Esophagus muscularis mucosa (tissue), 4 donors: ENCODE measurements around the gene PLOD1. TPM values are rescaled to one million over a fixed set of nuclear protein-coding genes. Genes with fewer than 3 reads are reported as not detected.
A peak's percentile ranks its signal among the peaks of the same experiment; 100 is the strongest.

Experiments
- DNase-seq: peaks from one replicate; pipeline ENCODE4 v3.0.0-alpha.2; 2017; ENCODE audit errors: extremely low spot score
- H3K27ac ChIP-seq, 4 donors: fragments of 200-600 bp; sonication (generic); replicated peaks in 1 of 4; 1 replicate in 3 of 4; 2 replicates in 1 of 4; pipeline ENCODE4 v1.5.1; 2016 to 2019; ENCODE audit warnings: mild to moderate bottlenecking in 1 of 4
- H3K27me3 ChIP-seq, 4 donors: fragments of 200-600 bp; sonication (generic); one replicate each; pipeline versions ENCODE4 v1.5.1 to v1.6.0; 2016 to 2019
- H3K36me3 ChIP-seq, 4 donors: fragments of 200-600 bp; sonication (generic); one replicate each; pipeline ENCODE4 v1.5.1; 2016 to 2019
- H3K4me1 ChIP-seq, 4 donors: fragments of 200-600 bp; sonication (generic); one replicate each; pipeline ENCODE4 v1.5.1; 2016 to 2019
- H3K4me3 ChIP-seq, 4 donors: fragments of 200-600 bp; sonication (generic); 1 replicate in 2 of 4; 2 replicates in 2 of 4; pipeline ENCODE4 v1.5.1; 2016 to 2019; ENCODE audit warnings: mild to moderate bottlenecking in 4 of 4, moderate library complexity in 1 of 4
- H3K9me3 ChIP-seq, 4 donors: fragments of 200-600 bp; sonication (generic); 1 replicate in 3 of 4; 2 replicates in 1 of 4; pipeline ENCODE4 v1.5.1; 2016 to 2019
- EP300 ChIP-seq: sonication (generic); formaldehyde crosslinking; IDR thresholded peaks from one replicate; pipeline ENCODE4 v1.6.1; 2017; ENCODE audit warnings: antibody characterized with exemption
- POLR2A ChIP-seq: fragments of 450-650 bp; IDR thresholded peaks from one replicate; pipeline ENCODE4 v1.6.1; 2017; ENCODE audit warnings: antibody characterized with exemption, moderate library complexity, mild to moderate bottlenecking, low read depth
- POLR2AphosphoS5 ChIP-seq, 2 donors: sonication (generic); formaldehyde crosslinking; IDR thresholded peaks; one replicate each; pipeline ENCODE4 v1.6.1; 2017; ENCODE audit warnings: antibody characterized with exemption in 2 of 2
- WGBS: methylation state at CpG from one replicate; pipeline ENCODE4 v1.1.5; 2018; 5-methylcytosine and 5-hydroxymethylcytosine counted together
- intact Hi-C: fragments of 100-400 bp; cut with DNase I; formaldehyde crosslinking; loops from one replicate; pipeline ENCODE4 v1.15.1; 2023
- total RNA-seq, 4 donors: library from RNA; depleted of rRNA; stranded (reverse); fragments of >200 nt; gene quantifications; one replicate each; pipeline versions ENCODE4 v1.1.0 to v1.2.1, GENCODE V29; 2016
- TF ChIP-seq, protein P1 (sequence below), 3 experiments: fragments of 200-600 bp in 2 of 3; fragments of 450-650 bp in 1 of 3; sonication (generic) in 2 of 3; IDR thresholded peaks; one replicate each; pipeline ENCODE4 v1.5.1; 2017 to 2019; ENCODE audit warnings: antibody characterized with exemption in 3 of 3, mild to moderate bottlenecking in 2 of 3, moderate library complexity in 1 of 3

Gene PLOD1
- total RNA-seq, 4 donors from 2014 or later, result 67.5 to 111 (median 75.0) TPM

DNA sequence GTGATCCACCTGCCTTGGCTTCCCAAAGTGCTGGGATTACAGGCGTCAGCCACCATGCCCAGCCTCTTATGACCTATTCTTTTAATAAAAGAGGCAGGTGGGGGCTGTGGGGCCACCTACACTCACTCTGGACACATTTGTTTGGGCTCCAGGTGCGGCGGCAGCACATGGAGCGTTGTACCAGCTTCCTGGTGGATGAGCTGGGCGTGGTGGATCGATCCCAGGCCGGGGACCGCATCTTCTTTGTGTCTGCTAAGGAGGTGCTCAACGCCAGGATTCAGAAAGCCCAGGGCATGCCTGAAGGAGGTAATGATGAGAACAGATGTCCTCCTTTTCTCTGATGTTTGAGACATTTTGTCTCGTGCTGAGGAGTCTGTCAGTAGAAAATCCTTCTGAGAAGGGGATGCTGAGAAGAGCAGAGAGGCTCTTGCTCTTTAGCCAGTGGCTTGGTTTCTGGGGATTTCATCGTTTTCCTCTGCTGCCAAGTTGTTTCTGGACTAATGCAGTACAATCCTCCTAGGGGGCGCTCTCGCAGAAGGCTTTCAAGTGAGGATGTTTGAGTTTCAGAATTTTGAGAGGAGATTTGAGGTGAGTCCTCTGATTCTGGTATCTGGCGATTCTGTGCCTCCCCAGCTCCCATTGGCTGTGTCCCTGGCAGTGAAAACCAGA lies 66.9 kb downstream of the PLOD1 start:
- Histone ChIP-seq H3K27ac (peak overlapping the region; percentile 2 to 52 (median 24)), H3K27me3 (no peaks in the 10 kb centered on the region), H3K36me3 (peaks cover 97 to 100% (median 100%) of the 10 kb centered on the region in 4 donors), H3K4me1 (peaks cover 0 to 2% (median 0%) of the 10 kb centered on the region in 4 donors), H3K9me3 (no peaks in the 10 kb centered on the region), H3K4me3 (no peak overlapping the region)
- no peak for DNase-seq
- WGBS, result 76% methylated on average over 14 of the region's 14 CpGs
- intact Hi-C loops, result no loop called here
- TF ChIP-seq POLR2AphosphoS5 (IDR thresholded peaks at IDR 0.05), result no peak
- TF ChIP-seq, protein P1, sequence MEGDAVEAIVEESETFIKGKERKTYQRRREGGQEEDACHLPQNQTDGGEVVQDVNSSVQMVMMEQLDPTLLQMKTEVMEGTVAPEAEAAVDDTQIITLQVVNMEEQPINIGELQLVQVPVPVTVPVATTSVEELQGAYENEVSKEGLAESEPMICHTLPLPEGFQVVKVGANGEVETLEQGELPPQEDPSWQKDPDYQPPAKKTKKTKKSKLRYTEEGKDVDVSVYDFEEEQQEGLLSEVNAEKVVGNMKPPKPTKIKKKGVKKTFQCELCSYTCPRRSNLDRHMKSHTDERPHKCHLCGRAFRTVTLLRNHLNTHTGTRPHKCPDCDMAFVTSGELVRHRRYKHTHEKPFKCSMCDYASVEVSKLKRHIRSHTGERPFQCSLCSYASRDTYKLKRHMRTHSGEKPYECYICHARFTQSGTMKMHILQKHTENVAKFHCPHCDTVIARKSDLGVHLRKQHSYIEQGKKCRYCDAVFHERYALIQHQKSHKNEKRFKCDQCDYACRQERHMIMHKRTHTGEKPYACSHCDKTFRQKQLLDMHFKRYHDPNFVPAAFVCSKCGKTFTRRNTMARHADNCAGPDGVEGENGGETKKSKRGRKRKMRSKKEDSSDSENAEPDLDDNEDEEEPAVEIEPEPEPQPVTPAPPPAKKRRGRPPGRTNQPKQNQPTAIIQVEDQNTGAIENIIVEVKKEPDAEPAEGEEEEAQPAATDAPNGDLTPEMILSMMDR (IDR thresholded peaks at IDR 0.05), result peak; percentile 34 to 54 (median 40)

DNA sequence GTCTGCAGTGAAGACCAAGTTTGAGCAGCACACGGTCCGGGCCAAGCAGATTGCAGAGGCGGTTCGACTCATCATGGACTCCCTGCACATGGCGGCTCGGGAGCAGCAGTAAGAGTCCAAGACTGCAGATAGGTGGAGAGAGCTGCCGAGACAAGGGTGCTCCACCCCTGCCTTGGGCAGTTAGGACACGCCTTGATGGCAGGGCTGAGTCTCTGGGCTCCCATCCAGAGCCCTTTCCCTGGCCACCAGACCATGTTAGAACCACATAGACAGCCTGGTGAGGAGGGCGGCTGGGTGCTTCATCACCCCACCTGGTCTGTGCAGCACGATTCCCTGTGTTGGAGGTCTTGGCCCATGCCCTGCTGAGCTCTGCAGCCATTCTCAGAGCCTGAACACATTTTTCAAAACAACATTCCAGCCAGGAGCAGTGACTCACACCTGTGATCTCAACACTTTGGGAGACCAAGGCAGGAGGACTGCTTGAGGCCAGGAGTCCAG lies 67.5 kb downstream of the PLOD1 start:
- Histone ChIP-seq H3K4me3 (no peak overlapping the region), H3K36me3 (peaks cover 97 to 100% (median 100%) of the 10 kb centered on the region in 4 donors), H3K4me1 (peaks cover 0 to 4% (median 0%) of the 10 kb centered on the region in 4 donors), H3K27me3 (no peaks in the 10 kb centered on the region), H3K9me3 (no peaks in the 10 kb centered on the region), H3K27ac (peak overlapping the region; percentile 2 to 52 (median 24))
- DNase-seq, result no peak
- 87% methylated on average over 10 of the region's 10 CpGs for WGBS
- no peak for TF ChIP-seq POLR2A
- TF ChIP-seq EP300, result no peak
- no peak for TF ChIP-seq POLR2AphosphoS5 (IDR thresholded peaks at IDR 0.05)
- TF ChIP-seq, protein P1 (IDR thresholded peaks at IDR 0.05), result no peak
- intact Hi-C loops, result no loop called here

DNA sequence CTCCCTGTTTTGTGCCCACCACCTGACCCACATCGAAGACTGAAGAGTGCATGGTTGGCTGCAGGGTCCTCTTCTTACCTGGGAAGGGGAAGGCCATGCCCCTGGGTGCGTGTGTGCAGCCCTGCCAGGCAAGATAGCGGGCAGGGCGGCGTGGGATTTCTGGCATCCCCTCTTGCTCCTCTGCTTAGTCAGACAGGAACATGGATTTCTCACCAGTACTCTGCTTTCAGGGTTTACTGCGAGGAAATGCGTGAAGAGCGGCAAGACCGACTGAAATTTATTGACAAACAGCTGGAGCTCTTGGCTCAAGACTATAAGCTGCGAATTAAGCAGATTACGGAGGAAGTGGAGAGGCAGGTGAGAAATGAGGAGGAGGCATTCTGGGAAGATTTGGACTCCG lies 69.2 kb downstream of the PLOD1 start:
- no peaks in the 10 kb centered on the region for H3K27me3 ChIP-seq
- H3K36me3 ChIP-seq, result peaks cover 88 to 100% (median 97%) of the 10 kb centered on the region in 4 donors
- H3K4me1 ChIP-seq, result peaks cover 0 to 4% (median 0%) of the 10 kb centered on the region in 4 donors
- intact Hi-C loops, result no loop called here
- DNase-seq, result no peak
- no peaks in the 10 kb centered on the region for H3K9me3 ChIP-seq
- H3K27ac ChIP-seq, result no peak overlapping the region
- H3K4me3 ChIP-seq, result no peak overlapping the region
- TF ChIP-seq POLR2AphosphoS5 (IDR thresholded peaks at IDR 0.05) (no peak), EP300 (no peak)
- TF ChIP-seq, protein P1 (IDR thresholded peaks at IDR 0.05), result no peak
- 94% methylated on average over 12 of the region's 12 CpGs for WGBS

DNA sequence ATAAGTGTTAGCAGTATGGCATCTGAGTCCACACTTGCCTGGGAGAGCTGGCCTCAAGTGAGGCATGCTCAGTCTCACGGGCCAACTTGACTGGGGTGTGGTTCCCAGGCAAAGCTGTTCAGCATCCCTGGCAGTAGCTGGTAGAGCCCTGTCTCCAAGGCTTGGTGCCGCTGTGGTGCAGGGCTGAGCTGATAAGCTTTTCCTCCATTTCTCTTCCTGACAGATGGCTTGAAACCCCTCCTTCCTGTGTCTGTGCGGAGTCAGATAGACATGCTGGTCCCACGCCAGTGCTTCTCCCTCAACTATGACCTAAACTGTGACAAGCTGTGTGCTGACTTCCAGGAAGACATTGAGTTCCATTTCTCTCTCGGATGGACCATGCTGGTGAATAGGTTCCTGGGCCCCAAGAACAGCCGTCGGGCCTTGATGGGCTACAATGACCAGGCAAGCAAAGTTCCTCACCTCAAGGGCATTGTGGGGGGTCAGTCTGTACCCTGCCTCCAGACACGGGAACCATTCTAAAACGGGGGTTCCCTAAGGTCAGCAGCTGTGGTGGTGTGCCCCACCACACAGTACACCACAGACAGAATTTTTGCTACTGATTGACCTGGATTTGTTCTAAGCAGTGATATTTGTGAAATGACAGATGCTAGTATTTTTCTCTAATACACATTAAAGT lies 71.1 kb downstream of the PLOD1 start:
- intact Hi-C loops, result loop anchor here (2.0 kb wide), 1 partner anchor 31 kb away; no protein-coding TSS in a partner anchor
- Histone ChIP-seq H3K27ac (no peak overlapping the region), H3K27me3 (no peaks in the 10 kb centered on the region), H3K9me3 (no peaks in the 10 kb centered on the region), H3K36me3 (peaks cover 85 to 100% (median 97%) of the 10 kb centered on the region in 4 donors), H3K4me3 (no peak overlapping the region), H3K4me1 (peaks cover 0 to 4% (median 0%) of the 10 kb centered on the region in 4 donors)
- DNase-seq, result no peak
- TF ChIP-seq EP300 (no peak), POLR2AphosphoS5 (IDR thresholded peaks at IDR 0.05) (no peak), POLR2A (no peak)
- TF ChIP-seq, protein P1 (IDR thresholded peaks at IDR 0.05), result no peak
- WGBS, result 78% methylated on average over 5 of the region's 9 CpGs
